HG03064 (cell line): Measurements from ENCODE around the gene TUBB.

Experiments used
- ATAC-seq: cut with Tn5 transposase; IDR thresholded peaks from one replicate; pipeline ENCODE4 v1.9.1; 2021; ENCODE audit warnings: low read depth; ENCODE audit not compliant: unreplicated experiment

The TUBB gene

GRCh38 chr6:30732237-30732943, 12.2 kb downstream of the TUBB start:
- no peak for ATAC-seq

GRCh38 chr6:30735668-30736314, 15.6 kb downstream of the TUBB start:
- no peak for ATAC-seq

GRCh38 chr6:30738532-30738931, 18.4 kb downstream of the TUBB start:
- no peak for ATAC-seq

DNA sequence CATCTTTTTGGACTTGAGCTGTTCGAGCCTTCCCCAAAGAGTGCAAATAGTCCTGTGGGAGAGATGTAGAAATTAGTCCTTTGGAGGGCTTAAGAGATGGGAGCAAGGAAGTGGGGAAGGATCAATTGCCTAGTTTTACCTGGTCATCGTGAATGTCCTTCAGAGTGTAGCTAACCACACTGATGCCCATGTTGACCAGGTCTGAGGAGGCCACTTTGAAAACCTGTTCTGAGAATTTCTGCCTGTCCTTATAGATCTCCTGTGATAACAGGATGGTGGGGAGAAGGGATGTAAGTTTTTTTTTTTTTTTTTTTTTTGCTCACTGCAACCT, 20.4 kb downstream of the TUBB start:
- no peak for ATAC-seq

GRCh38 chr6:30741063-30741779, 21.1 kb downstream of the TUBB start:
- no peak for ATAC-seq

DNA sequence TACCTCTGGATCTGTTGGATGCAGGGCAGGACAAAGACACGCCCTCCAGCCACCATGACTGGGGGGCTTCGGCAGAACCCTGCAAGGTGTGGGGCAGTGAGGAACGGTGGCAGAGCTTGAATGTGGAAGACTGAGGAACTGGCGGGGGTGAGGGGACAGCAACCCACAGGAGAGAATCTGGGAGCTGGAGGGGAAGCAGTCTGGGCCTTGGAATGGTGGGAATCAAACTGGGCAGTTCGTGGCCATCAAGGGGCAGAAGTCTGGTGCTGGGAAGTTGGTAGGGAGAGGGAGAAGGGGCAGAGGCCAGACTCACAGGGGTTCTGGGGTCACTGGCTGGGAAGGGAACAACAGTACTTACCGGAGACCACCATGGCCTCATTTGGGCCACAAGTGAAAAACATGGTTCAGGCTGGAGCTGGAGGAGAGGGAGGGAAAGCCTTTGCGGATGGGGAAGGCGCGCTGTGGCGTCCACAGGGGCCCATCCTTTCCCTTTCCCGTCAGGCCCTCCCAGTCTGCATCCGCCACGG, 21.7 kb downstream of the TUBB start:
- no peak for ATAC-seq

GRCh38 chr6:30742316-30743098, 22.4 kb downstream of the TUBB start, which contains the start of gene FLOT1:
Gene FLOT1 (minus strand): TSS chr6:30742687. CDS start chr6:30742189, 498 bp downstream.
- ATAC-seq = peak; percentile 54

- ATAC-seq = peak; percentile 4
These were observed 23.2 kb downstream of the TUBB start for GRCh38 chr6:30743099-30744053.

DNA sequence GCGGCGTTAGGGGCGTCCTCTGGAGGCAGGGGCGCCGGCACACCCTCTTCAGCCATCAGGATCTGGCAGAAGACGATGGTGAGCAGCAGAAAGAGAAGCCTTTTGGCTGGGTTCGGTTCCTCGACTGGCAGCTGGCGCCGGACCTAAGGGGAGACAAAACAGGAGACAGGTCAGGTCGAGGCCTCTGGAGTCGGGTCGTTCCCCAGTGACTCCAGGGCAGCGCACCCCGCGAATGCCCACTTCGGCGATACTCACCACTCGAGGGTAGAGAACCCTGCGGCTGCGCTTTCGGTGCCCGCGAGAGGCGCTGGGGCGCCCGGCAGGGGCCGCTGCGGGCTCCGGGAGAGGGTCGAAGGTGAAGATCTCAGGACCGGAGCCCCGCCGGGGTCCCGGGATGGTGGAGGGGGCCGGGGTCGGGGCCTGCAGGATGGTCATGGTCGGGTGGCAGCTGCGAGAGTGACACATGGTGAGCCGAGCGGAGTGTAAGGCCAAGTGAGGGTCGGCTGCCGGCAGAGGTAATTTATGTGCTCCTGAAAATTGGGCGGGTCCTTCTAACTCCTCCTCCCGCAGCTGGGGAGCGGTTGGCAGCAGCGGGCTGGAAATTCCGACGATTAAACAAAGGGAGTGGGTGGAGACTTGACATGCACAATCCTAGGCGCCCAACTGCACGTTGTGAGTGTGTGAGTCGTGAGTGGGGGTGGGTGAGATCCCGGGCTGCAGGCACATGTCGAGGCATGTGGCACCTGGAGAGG, 24.1 kb downstream of the TUBB start, which contains the start of gene IER3:
Gene IER3 (minus strand): TSS at position 494 of the 752 bp plus-strand sequence. CDS start 29 bp downstream, at position 465.
- ATAC-seq = no peak

GRCh38 chr6:30747300-30747687, 27.1 kb downstream of the TUBB start:
- no peak for ATAC-seq

GRCh38 chr6:30747902-30748769, 28.0 kb downstream of the TUBB start:
- ATAC-seq = no peak

- ATAC-seq = no peak
These were observed 28.8 kb downstream of the TUBB start for GRCh38 chr6:30748851-30749540.

DNA sequence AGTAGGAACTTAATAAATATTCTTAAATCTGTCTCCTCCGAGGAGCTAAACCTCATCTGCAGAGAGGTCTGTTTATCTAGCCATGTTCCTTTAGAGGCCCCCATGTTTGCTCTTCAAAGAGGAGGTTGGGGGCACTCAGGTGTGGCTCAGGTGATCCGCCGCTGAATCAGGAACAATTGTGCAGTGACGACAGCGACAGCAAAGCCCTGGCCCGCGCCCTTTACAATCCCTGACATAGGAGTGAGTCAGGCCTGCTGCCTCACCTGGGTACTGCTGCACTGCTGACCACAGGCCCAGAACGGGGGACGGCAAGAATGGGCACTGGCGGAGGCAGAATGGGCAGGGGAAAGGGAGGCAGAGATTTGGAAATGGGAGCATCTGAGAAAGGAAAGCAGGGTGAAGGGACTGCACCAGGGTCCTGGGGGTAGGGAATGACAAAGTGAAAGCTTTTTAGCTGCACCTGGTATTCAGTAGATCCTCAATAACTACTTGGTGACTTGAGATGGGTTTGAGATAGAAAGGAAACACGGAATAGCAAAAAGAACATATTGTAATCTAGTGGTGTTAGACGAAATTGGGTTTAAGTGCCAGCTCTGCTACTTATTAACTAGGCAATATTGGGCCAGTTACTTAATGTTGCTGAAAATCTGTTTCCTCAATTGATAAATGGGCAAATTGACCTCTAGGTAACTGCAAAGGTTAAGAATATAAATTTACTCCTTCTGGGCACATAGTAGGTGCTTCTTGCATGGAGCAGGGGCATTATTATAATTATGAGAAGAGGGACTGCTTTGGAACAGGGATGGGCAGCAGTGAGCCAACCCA, 29.6 kb downstream of the TUBB start:
- no peak for ATAC-seq

DNA sequence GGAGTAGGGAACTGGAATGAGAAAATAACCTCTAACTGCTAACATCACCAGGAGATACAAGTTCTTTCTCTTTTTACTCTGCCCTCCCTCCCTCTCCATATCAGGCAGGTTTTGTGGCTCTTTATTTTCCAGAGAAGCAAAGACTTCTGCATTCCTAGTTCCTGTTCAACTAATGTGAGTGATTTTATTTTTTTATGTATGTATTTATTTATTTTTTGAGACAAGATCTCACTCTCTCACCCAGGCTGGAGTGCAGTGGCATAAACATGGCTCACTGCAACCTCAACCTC, 30.2 kb downstream of the TUBB start:
- ATAC-seq = no peak

DNA sequence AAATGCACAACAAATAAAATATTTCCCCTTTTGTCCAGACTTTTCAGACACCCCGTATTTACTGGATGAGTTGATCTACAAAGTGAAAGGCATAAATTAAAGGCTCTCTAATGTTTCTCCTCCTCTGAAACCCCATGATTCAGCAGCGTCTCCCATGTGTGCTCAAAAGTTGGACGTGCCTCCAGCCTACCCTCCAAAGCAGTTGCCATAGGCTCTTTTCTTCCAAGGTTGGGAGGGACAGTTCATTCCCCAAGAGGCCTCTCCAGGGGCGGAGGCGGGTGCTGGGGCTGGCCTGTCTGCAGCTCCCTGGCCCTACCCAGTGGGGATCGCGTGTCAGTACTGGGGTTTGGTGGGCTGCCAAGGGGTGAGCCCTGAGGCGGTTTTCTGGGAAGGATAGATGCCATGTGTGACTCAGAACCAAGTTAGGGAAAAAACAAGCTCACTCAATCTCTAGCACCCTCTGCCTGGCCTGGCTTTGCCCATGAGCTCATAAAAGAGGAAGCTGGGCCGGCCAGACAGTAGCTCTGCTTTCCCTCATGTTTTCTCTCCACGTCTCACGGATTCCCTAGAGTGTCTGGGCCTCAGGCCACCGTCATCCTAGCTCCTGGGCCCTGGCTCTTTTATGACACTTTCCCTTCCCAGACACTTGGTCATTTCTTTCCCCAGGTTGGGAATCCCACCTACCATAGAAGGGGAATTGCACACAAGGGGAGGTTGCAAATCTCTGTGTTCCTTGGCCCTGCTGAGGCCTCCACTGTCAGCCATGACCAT, 32.2 kb downstream of the TUBB start:
- no peak for ATAC-seq

- no peak for ATAC-seq
These were observed 34.5 kb downstream of the TUBB start for GRCh38 chr6:30754631-30755030.
